Measurements from ENCODE around the gene JPH2.

Gene JPH2

GRCh38 chr20:44095831-44096230, 91.2 kb downstream of the JPH2 start:
- DNase-seq = no peak

- DNase-seq = no peak
Observed at GRCh38 chr20:44093249-44093582, 93.8 kb downstream of the JPH2 start.

GRCh38 chr20:44092551-44093248, 94.3 kb downstream of the JPH2 start:
- DNase-seq = peak; percentile 26

- no peak for DNase-seq
Observed at GRCh38 chr20:44091026-44091425, 96.0 kb downstream of the JPH2 start.

- DNase-seq = peak; percentile 45
Observed at GRCh38 chr20:44089987-44090674, 96.9 kb downstream of the JPH2 start.

GRCh38 chr20:44087857-44088120, 99.2 kb downstream of the JPH2 start:
- DNase-seq = no peak

- no peak for DNase-seq
Observed at GRCh38 chr20:44087051-44087856, 99.7 kb downstream of the JPH2 start.

- no peak for DNase-seq
Observed at GRCh38 chr20:44085616-44086434, 101.2 kb downstream of the JPH2 start.

GRCh38 chr20:44084891-44085290, 102.1 kb downstream of the JPH2 start:
- DNase-seq = no peak

GRCh38 chr20:44084439-44084838, 102.5 kb downstream of the JPH2 start:
- no peak for DNase-seq

- DNase-seq = no peak
Observed at GRCh38 chr20:44083220-44083933, 103.6 kb downstream of the JPH2 start.

- no peak for DNase-seq
Observed at GRCh38 chr20:44081888-44082287, 105.1 kb downstream of the JPH2 start.

- DNase-seq = no peak
Observed at GRCh38 chr20:44081476-44081875, 105.5 kb downstream of the JPH2 start.

GRCh38 chr20:44080646-44081267, 106.2 kb downstream of the JPH2 start:
- DNase-seq = peak; percentile 72

- no peak for DNase-seq
Observed at GRCh38 chr20:44080064-44080463, 106.9 kb downstream of the JPH2 start.

- no peak for DNase-seq
Observed at GRCh38 chr20:44079291-44079690, 107.7 kb downstream of the JPH2 start.

GRCh38 chr20:44075950-44076232, 111.1 kb downstream of the JPH2 start:
- no peak for DNase-seq

- peak; percentile 14 for DNase-seq
Observed at GRCh38 chr20:44075191-44075949, 111.6 kb downstream of the JPH2 start.

- DNase-seq = no peak
Observed at GRCh38 chr20:44074252-44075151, 112.5 kb downstream of the JPH2 start.

GRCh38 chr20:44073675-44074071, 113.3 kb downstream of the JPH2 start:
- DNase-seq = no peak

Data from inflammatory macrophage treated with lipopolysaccharide for 4 hours (primary cell).